Type B pancreatic cell (in vitro differentiated cells): Measurements from ENCODE around the gene HSBP1. TPM values are rescaled to one million over a fixed set of nuclear protein-coding genes. Genes with fewer than 3 reads are reported as not detected.

Source experiments
- DNase-seq: peaks from one replicate; pipeline ENCODE4 v3.0.0; 2021; ENCODE audit warnings: mixed read lengths; ENCODE audit not compliant: unreplicated experiment; ENCODE audit errors: extremely low spot score
- H3K27ac Mint-ChIP-seq: 2 replicates; pipeline ENCODE4 v1.8.0; 2021; ENCODE audit warnings: mild to moderate bottlenecking, mixed read lengths
- H3K27me3 Mint-ChIP-seq: 2 replicates; pipeline ENCODE4 v1.8.0; 2021; ENCODE audit warnings: mixed read lengths
- H3K36me3 Mint-ChIP-seq: 2 replicates; pipeline ENCODE4 v1.8.0; 2021; ENCODE audit warnings: mixed read lengths
- H3K4me1 Mint-ChIP-seq: one replicate; pipeline ENCODE4 v1.8.0; 2021; ENCODE audit warnings: mixed read lengths; ENCODE audit not compliant: unreplicated experiment
- H3K4me3 Mint-ChIP-seq: 2 replicates; pipeline ENCODE4 v1.8.0; 2021; ENCODE audit warnings: mild to moderate bottlenecking, mixed read lengths
- H3K9me3 Mint-ChIP-seq: 2 replicates; pipeline ENCODE4 v1.8.0; 2021; ENCODE audit warnings: mixed read lengths
- total RNA-seq: library from RNA; stranded (reverse); gene quantifications from 2 replicates; pipeline ENCODE4 v1.2.1, GENCODE V29; 2021; ENCODE audit warnings: low replicate concordance
- TF ChIP-seq, protein P1 (sequence below): fragments of 200-600 bp; sonication (generic); conservative IDR thresholded peaks from 2 replicates; pipeline ENCODE4 v1.5.0; 2021; ENCODE audit warnings: antibody characterized with exemption, mild to moderate bottlenecking

Gene HSBP1
- total RNA-seq, 1 donor from 2014 or later, result 226 TPM

DNA sequence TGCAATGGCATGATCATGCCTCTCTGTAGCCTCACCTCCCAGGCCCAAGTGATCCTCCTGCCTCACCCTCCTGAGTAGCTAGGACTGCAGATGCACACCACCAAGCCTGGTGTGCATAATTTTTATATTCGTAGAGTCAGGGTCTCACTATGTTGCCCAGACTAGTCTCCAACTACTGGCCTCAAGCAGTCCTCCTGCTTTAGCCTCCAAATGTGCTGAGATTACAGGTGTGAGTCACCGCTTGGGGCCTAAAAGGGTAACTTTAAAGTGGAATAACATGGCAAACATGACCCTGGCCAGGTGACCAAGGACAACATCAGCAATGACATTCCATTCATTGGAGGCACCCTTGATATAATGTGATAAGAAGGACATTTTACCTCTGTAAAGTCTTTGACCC lies 26.1 kb downstream of the HSBP1 start:
- H3K27ac Mint-ChIP-seq, result no peak overlapping the region
- no peaks in the 10 kb centered on the region for H3K27me3 Mint-ChIP-seq
- DNase-seq, result no peak
- TF ChIP-seq, protein P1, sequence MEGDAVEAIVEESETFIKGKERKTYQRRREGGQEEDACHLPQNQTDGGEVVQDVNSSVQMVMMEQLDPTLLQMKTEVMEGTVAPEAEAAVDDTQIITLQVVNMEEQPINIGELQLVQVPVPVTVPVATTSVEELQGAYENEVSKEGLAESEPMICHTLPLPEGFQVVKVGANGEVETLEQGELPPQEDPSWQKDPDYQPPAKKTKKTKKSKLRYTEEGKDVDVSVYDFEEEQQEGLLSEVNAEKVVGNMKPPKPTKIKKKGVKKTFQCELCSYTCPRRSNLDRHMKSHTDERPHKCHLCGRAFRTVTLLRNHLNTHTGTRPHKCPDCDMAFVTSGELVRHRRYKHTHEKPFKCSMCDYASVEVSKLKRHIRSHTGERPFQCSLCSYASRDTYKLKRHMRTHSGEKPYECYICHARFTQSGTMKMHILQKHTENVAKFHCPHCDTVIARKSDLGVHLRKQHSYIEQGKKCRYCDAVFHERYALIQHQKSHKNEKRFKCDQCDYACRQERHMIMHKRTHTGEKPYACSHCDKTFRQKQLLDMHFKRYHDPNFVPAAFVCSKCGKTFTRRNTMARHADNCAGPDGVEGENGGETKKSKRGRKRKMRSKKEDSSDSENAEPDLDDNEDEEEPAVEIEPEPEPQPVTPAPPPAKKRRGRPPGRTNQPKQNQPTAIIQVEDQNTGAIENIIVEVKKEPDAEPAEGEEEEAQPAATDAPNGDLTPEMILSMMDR, result no peak
- H3K9me3 Mint-ChIP-seq, result peaks cover 5% of the 10 kb centered on the region
- peaks cover 3% of the 10 kb centered on the region for H3K36me3 Mint-ChIP-seq
- peaks cover 4% of the 10 kb centered on the region for H3K4me1 Mint-ChIP-seq
- H3K4me3 Mint-ChIP-seq, result no peak overlapping the region

DNA sequence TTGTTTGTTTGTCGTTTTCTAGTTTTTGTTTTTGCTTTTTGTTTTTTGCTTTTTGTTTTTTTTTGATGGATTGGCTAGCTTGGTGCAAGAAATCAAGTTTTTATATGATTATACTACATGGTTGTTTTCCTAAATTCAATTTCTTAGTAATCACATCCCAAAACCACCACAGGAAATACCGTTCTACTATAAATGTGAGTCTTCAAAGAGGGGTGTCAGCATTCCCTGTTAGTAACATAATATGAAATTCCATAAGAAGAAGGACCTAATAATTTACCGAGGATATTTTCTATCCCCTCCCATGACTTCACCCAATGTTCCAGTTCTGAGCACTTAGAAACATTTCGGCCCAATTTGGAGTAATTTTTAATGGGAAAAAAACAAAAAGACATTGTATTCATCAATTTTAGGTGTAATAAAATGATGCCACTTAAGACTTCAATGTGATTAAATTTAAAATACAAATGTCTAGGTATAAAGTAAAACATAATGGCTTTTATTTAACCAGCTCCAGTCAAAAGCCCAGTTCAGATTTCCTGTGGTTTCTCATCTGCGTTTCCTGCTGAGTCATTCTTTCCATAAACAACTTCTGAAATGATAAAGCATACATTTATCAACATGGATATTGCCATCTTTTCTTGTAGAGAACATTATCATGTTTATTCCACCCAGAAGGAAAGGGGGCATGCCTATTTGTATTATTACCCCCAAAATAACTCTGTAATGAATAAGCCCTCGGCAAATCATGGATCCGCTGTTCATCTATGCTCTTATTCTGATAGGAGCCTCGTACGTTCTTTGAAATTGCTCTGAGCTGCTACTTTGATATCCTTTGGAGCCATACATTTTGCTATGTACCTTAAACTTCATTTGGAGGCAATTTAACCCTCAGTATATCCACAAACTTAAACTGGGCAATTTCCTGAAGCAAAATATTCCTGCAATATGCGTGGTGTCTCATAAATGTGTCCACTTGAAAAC lies 28.1 kb downstream of the HSBP1 start:
- Mint-ChIP-seq H3K9me3 (peaks cover 9% of the 10 kb centered on the region), H3K4me3 (no peak overlapping the region), H3K36me3 (peaks cover 3% of the 10 kb centered on the region), H3K27me3 (no peaks in the 10 kb centered on the region), H3K4me1 (peaks cover 4% of the 10 kb centered on the region), H3K27ac (no peak overlapping the region)
- TF ChIP-seq, protein P1, result no peak
- DNase-seq, result no peak

DNA sequence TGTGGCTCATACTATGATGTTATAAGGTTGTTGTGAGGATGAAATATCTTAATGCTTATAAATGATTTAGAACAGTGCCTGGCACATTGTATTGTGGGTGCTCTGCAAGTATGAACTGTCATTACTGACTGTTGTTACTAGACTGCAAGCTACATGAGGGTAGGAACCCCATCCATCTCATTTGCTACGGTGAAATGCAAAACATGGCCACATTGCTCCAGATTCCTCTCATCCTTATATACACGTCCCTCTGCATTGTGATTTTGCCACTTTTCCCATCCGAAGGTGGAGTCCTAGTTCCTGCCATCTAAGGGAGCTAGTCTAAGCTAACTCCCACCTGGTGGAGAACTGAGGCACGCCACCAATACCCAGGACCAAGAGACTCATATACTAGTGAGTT lies 29.8 kb downstream of the HSBP1 start:
- peaks cover 2% of the 10 kb centered on the region for H3K27me3 Mint-ChIP-seq
- H3K36me3 Mint-ChIP-seq, result peaks cover 3% of the 10 kb centered on the region
- no peak overlapping the region for H3K27ac Mint-ChIP-seq

DNA sequence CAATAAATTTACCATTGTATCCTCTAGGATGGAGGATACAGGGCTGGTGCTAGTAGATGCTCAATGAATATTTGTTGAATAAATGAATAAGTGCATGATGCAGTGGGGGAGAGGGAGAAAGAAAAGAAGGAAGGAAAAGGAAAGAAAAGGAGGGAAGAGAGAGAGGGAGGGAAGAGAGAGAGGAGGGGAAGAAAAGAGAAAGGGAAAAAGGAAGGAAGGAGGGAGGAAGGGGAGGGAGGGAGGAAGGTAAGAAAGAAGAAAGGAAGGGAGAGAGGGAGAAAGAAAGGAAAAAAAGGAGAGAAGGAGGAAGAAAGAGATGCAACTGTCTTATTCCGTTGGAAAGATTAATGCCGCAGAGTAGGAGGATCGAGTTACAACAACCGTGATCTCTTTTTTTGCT lies 30.4 kb downstream of the HSBP1 start:
- H3K27ac Mint-ChIP-seq, result no peak overlapping the region
- no peak overlapping the region for H3K4me3 Mint-ChIP-seq
- peaks cover 9% of the 10 kb centered on the region for H3K9me3 Mint-ChIP-seq
- peaks cover 12% of the 10 kb centered on the region for H3K4me1 Mint-ChIP-seq
- no peak for DNase-seq
- H3K27me3 Mint-ChIP-seq, result peaks cover 4% of the 10 kb centered on the region
- peaks cover 3% of the 10 kb centered on the region for H3K36me3 Mint-ChIP-seq
- TF ChIP-seq, protein P1, result no peak

More for the DNA sequence above, 29.8 kb downstream of the HSBP1 start:
- no peak for DNase-seq
- H3K4me3 Mint-ChIP-seq, result no peak overlapping the region
- peaks cover 6% of the 10 kb centered on the region for H3K4me1 Mint-ChIP-seq
- TF ChIP-seq, protein P1, result no peak
- peaks cover 9% of the 10 kb centered on the region for H3K9me3 Mint-ChIP-seq

DNA sequence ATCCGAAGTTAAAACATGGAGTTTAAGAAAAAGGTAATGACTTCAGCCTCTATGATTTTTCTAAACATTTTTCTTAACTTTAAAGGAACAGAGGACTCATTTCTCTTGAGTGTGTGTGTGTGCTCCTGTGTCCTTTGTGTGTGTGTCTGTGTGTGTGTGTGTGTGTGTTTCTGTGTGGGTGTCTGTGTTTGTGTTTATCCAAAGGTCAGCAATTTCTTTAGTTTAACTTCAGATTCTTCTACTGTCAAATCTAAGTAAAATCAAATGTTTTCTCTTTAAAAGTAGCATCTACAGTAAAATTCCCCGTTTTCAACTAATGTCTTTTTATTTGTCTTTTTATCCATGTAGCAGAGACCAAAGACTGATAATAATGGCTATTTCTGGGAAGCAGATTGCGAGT lies 31.8 kb downstream of the HSBP1 start:
- Mint-ChIP-seq H3K27ac (no peak overlapping the region), H3K36me3 (peaks cover 2% of the 10 kb centered on the region), H3K27me3 (peaks cover 4% of the 10 kb centered on the region), H3K4me3 (no peak overlapping the region), H3K9me3 (peaks cover 9% of the 10 kb centered on the region), H3K4me1 (peaks cover 14% of the 10 kb centered on the region)
- no peak for DNase-seq
- TF ChIP-seq, protein P1, result no peak
